B cell (primary cell): ENCODE results near the gene TET2.

Experiments
- CTCF ChIP-seq: fragments of 200-600 bp; IDR thresholded peaks from one replicate; pipeline ENCODE4 v1.8.0; 2022; ENCODE audit warnings: antibody characterized with exemption, mild to moderate bottlenecking
- EZH2 ChIP-seq: IDR thresholded peaks from 2 replicates; pipeline ENCODE4 v1.6.1; 2012; ENCODE audit warnings: borderline replicate concordance, low read depth, mild to moderate bottlenecking, moderate library complexity, low read length; ENCODE audit not compliant: insufficient read depth, poor library complexity, severe bottlenecking

- TF ChIP-seq CTCF (no peak), EZH2 (no peak)
Measured at GRCh38 chr4:105236916-105237311, 90.2 kb downstream of the TET2 start.
